Transverse colon (tissue), 4 donors: Measurements from ENCODE around the gene CCDC137.

Experiments used
- POLR2A ChIP-seq: fragments of 450-650 bp; IDR thresholded peaks from one replicate; pipeline ENCODE4 v1.6.1; 2016; ENCODE audit warnings: antibody characterized with exemption, mild to moderate bottlenecking, moderate library complexity
- POLR2AphosphoS5 ChIP-seq, 3 donors: sonication (generic); formaldehyde crosslinking; IDR thresholded peaks; one replicate each; pipeline ENCODE4 v1.6.1; 2016; ENCODE audit warnings: antibody characterized with exemption in 3 of 3
- TF ChIP-seq, protein P1 (sequence below), 5 experiments: fragments of 200-600 bp in 3 of 5; fragments of 450-650 bp in 2 of 5; sonication (generic) in 3 of 5; IDR thresholded peaks; 1 replicate in 2 of 5; 2 replicates in 3 of 5; pipeline ENCODE4 v1.5.1; 2016 to 2017; ENCODE audit warnings: antibody characterized with exemption in 5 of 5, inconsistent platforms in 3 of 5, mild to moderate bottlenecking in 2 of 5, moderate library complexity in 1 of 5

DNA sequence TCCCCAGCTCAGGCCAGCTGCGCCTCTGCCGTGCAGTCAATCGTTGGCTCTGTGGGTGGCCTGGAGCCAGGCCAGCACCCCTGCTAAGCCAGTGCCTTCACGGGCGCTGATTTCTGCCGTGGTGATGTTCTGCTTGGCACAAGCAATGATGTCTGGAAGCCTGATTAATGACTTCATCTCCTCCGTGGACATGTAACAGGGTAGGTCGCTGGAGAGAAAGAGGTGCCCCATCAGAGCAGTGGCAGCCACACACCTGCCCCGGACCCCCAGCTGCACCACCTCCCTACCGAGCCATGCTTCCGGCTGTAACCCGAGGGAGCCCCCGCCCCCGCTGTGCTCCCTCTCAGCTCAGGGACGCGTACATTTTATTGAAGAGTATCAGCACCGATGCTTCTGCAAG, 15.1 kb downstream of the CCDC137 start:
- TF ChIP-seq, protein P1, sequence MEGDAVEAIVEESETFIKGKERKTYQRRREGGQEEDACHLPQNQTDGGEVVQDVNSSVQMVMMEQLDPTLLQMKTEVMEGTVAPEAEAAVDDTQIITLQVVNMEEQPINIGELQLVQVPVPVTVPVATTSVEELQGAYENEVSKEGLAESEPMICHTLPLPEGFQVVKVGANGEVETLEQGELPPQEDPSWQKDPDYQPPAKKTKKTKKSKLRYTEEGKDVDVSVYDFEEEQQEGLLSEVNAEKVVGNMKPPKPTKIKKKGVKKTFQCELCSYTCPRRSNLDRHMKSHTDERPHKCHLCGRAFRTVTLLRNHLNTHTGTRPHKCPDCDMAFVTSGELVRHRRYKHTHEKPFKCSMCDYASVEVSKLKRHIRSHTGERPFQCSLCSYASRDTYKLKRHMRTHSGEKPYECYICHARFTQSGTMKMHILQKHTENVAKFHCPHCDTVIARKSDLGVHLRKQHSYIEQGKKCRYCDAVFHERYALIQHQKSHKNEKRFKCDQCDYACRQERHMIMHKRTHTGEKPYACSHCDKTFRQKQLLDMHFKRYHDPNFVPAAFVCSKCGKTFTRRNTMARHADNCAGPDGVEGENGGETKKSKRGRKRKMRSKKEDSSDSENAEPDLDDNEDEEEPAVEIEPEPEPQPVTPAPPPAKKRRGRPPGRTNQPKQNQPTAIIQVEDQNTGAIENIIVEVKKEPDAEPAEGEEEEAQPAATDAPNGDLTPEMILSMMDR (IDR thresholded peaks at IDR 0.05), result no peak
- TF ChIP-seq POLR2AphosphoS5 (IDR thresholded peaks at IDR 0.05) (no peak), POLR2A (no peak)
